HG02840 (cell line): ENCODE data around the gene ABCF1.

ENCODE experiments used
- ATAC-seq: cut with Tn5 transposase; IDR thresholded peaks from one replicate; pipeline ENCODE4 v1.9.1; 2021; ENCODE audit warnings: mild to moderate bottlenecking, moderate library complexity, moderate number of reproducible peaks; ENCODE audit not compliant: unreplicated experiment, low FRiP score

Gene ABCF1

DNA sequence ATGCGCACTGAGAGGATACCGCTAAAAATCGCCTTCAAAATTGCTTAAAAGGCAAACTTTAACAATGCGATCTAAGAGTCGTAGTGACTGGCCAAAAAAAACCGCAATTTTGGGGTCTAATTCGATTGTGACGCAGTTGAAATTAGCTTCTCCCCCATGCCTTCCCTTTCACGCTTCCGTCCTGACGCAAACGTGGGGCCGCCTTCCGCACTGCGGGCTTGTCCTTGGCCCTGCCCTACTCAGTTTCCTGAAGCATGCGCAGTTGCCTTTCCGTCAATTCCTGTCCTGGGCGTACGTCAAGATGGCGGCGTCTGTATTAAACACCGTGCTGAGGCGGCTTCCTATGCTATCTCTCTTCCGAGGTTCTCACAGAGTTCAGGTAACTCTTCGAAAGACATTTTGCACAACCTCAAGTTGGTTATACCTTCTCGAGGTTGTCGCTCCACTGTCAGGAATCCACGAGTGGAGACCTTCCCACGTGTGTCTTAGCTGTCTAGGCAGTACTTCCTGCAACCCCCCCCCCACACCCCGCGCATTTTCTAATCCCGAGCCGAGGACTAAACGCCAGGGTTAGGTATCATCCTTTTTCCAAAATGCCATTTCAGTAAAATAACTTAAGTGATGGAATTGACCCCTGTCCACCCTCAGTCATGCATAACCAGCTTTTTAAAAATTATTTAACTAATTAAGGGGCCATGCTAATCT is 46.5 kb downstream of the ABCF1 start, which contains the start of gene MRPS18B:
MRPS18B (plus strand) TSS at position 276 of the 705 bp plus-strand sequence; CDS start at position 302, 26 bp downstream.
- ATAC-seq, result peak; percentile 77

DNA sequence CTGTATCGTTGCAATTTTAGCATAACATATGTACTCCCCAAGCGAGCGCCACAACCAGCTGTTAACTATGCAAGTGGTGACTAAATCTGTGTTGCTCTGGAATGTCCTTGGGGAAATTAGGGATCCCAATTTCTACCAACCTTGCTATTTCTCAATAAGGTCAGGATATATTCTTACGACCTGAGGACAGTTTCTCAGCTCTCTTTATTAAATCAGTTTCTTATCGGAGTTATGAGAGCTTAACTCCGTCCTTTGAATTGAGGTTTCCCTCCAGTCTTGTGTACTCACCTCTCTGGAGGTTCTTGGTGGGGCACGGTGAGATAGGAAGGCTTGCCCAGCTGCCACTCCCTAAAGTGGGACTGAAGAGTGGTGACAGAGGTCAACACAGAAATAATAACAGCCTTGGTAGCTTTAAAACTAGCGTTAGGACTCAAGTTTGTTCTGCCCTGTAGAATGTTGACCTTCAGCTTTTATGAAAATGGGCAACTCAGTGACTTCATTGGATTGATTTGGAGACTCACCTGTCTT is 47.1 kb downstream of the ABCF1 start:
- no peak for ATAC-seq

DNA sequence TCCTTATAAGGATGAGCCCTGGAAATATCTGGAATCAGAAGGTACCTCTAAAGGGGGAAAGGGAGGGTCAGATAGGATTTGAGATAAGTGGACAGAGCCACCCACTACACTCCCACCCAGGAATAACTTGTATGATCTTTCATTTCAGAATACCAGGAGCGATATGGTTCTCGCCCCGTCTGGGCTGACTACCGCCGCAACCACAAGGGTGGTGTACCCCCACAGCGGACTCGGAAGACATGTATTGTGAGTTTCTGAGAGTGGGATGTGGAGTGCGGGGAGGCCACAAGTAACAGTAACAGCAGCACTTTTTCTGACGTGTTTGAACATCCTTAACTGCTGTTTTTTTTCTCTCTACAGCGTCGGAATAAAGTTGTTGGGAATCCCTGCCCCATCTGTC is 48.3 kb downstream of the ABCF1 start:
- no peak for ATAC-seq

DNA sequence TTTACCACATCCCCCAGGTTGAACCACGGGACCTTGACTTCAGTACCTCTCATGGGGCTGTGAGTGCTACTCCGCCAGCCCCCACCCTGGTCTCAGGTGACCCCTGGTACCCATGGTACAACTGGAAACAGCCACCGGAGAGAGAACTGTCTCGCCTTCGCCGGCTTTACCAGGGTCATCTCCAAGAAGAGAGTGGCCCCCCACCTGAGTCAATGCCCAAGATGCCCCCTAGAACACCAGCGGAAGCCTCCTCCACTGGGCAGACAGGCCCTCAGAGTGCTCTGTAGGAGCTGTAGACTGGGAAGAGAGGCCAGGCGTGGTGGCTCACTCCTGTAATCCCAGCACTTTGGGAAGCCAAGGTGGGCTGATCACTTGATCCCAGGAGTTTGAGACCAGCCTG is 54.3 kb downstream of the ABCF1 start:
- no peak for ATAC-seq

DNA sequence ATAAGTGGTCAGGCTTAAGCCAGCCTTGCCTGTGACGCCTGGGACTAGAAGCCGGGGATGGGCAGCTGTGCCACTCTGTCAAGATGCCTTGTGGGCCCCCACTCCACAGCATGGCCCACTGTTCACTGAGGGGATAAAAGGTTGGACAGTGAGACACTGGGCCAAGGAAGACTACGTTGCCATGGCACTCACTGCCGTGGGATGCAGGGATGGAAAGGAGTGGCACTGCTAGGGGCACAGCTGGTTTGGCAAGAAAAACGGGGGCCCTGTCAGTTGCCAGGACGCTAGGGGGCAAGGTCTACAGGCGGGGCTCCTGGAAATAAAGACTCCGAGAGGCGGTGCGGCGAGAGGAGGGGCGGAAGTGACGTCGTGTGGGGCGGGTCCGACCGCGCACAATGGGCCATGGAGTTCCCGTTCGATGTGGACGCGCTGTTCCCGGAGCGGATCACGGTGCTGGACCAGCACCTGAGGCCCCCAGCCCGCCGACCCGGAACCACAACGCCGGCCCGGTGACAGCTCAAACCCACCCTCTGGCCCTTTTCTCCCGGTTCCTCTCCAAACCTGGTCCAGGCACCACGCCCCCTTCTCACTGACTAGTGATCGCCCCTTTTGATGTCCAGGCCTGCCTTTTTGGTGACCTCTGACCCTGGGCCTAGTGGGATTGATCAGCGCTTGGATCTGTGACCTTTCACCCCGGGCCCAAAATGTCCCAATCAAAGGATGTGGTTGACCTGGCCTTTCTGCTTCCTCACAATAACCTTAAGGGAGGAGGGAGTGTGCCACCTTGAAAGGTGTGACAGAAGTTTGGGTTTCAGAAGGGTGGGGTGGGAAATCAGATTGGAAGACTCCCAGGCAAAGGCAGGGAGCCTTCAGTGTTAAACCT is 55.5 kb downstream of the ABCF1 start, which contains the start of gene ATAT1:
ATAT1 (plus strand) TSS at position 391 of the 883 bp plus-strand sequence.
- ATAC-seq, result peak; percentile 81

DNA sequence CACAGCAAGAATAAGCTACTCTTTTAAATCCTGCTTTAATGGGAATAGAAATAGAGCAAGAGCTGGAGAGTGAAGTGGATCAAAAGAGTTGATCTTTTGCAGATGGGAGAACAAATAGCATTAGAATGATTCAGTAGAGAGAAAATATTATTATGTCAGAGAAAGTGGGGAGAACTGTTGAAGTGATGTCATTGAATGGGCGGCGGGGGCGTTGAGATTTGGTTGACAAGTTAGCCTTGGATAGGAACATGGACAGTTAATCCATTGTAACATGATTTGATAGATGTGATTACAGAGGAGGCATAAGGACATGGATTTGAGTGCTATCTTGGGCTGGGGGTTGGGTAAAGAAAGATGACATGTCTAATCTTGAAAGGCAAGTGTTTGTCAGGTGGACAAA is 64.6 kb downstream of the ABCF1 start:
- ATAC-seq, result no peak

DNA sequence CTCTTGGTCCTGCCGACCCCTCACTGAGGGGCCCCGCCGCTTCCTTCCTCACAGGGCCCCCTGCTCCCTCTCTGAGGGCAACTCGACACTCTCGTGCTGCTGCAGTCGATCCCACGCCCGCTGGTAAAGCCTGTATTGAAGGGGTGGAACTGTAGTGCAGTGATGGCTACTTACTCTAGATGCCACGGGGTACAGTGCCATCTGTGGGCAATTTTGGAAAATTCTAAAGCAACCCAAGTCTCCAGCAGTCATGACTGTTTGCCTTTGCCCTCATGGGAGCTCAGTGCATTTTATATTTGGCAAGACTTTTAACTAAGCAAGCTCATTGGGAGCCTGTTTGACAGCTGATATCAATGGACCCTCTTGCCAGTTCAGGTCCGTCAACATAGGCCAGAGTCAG is 69.2 kb downstream of the ABCF1 start:
- ATAC-seq, result no peak

DNA sequence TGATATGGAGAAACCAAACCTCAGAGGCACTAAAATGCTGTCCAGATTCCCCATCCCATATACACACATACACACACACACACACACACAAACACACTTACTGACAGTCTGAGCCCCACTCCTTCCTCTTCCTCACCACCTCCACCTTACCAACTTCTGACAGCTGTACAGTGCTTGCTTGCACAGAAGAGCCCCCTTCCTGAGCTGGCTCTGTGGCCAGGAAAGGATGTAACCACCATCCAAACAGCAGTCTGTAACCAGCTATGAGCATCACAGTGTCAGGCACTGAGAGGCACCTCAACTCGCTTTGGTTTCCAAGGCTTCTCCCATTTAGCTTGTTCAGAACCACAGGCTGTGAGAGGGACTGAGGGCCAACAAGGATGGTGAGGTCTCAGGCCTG is 69.8 kb downstream of the ABCF1 start:
- ATAC-seq, result no peak
